Ramos (cell line): ENCODE results near the gene SGTA.

Experiments
- in situ Hi-C: fragments of 300-500 bp; cut with MboI; formaldehyde crosslinking; loops from one replicate; pipeline ENCODE4 v1.14.3; 2022; ENCODE audit warnings: low sequenced_read_pairs; ENCODE audit not compliant: unreplicated experiment

The SGTA gene

DNA sequence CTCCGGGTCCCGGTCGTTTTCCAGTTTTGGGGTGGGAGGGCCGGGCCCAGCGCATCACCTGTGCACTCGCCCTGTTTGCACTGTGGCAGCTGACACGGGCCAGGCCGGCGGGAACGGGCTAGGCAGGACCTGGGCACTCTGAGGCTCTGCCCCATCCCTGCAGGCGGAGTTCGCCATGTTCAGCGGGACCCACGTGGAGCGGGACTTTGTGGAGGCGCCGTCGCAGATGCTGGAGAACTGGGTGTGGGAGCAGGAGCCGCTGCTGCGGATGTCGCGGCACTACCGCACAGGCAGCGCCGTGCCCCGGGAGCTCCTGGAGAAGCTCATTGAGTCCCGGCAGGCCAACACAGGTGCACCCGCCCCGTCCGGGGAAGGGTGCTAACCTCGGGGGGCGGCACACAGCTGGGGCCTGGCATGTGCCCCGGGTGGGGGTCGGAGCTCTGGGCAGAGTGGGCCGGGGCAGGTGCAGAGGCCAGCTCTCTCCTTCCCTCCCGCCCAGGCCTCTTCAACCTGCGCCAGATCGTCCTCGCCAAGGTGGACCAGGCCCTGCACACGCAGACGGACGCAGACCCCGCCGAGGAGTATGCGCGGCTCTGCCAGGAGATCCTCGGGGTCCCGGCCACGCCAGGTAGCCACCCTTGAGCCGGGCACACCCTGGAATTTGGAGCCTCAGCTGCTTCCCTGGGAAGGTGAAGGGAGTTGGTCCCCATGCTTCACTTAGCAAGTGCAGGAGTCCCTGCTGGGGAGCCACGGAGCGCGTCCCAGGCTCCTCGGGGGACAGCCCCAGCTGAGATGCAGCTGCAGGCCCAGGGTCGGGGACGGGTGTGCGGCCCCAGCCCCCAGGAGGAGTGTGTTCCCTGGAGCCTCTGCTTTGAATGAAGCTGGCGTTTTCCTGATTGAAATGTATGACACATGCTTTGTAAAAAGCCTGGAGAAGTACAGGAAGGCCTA, 27.3 kb upstream of the SGTA start:
- in situ Hi-C loops: no loop called here

DNA sequence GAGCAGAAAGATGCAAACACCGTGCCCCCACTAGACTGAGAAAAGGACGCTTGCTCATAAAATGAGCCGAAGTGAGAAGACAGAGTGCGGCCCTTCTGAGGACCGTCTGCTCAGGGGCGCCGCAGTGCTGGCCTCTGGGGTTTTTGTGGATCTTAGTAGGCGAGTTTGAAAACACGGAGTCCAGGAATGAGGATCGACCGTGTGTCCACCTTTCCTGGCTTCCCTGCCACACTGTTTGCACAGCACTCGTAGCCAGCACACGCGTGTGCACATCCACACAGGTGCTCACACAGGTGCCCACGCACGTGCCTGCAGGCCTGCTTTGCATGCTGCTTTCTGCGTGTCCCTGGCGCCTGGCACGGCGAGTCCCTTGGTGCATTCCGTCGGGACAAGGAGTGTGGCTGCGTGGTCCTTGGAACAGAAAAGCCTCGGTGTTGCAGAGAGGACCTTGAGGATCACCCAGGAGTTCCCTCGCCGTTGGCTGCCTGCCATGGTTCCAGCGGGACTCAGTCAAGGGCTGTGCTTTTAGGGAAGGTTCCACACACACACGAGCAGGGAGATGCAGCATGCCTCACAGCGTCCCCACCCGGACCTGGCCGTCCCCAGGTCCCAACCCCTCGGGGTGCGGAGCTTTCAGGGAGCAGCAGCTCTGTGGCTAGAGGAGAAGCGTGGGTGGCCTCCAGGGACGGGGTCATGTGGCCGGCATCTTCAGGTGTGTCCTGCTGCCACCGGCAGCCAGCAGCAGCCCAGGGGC, 26.5 kb upstream of the SGTA start:
- in situ Hi-C loops: no loop called here

DNA sequence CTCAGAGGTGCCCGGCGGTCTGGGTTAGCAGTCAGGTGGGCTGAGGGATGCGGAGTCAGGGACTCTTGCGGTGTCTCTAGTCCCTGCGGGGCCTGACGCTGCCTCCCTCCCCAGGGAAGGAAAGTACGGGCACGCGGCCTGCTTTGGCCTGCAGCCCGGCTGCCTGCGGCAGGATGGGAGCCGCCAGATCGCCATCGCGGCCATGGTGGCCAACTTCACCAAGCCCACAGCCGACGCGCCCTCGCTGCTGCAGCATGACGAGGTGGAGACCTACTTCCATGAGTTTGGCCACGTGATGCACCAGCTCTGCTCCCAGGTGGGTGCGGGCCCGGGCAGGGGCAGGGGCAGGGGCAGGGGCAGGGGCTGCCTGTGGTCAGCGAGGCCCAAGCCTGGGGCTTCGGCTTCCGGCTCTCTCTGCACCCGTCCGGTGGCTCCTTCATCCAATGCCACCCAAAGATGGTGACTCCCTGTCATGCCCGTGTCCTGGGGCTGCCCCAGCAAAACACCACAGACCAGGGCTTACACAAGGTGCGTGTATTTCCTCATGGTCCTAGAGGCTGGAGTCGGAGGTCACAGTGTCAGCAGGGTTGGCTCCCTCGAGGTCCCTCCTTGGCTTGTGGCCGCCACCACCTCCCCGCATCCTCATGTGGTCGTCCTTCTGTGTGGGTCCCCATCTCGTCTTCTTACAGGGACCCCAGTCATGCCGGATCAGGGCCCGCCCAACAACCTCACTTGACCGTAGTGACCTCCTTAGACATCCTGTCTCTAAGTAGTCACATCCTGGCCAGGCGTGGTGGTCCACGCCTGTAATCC, 25.3 kb upstream of the SGTA start:
- in situ Hi-C loops: no loop called here

DNA sequence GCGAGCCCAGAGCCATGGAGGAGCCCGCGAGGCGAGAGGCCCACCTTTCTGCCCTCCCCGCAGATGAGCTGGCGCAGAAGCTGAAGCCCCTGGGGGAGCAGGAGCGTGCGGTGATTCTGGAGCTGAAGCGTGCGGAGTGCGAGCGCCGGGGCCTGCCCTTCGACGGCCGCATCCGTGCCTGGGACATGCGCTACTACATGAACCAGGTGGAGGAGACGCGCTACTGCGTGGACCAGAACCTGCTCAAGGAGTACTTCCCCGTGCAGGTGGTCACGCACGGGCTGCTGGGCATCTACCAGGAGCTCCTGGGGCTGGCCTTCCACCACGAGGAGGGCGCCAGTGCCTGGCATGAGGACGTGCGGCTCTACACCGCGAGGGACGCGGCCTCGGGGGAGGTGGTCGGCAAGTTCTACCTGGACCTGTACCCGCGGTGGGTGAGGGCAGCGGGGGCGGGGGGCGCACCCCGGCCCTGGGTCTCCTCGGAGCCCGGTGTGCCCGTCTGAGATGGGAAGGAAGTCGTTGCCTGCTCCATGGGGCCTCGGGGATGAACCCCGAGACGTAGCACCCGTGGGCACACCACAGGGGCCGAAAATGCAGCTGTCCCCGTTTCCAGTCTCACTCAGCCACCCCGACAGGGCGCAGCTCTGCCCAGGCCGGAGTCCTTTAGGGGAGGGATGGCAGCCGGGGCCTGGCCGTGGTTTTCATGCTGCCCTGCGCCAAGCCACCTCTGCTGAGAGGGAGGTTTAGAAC, 24.5 kb upstream of the SGTA start:
- in situ Hi-C loops: no loop called here

DNA sequence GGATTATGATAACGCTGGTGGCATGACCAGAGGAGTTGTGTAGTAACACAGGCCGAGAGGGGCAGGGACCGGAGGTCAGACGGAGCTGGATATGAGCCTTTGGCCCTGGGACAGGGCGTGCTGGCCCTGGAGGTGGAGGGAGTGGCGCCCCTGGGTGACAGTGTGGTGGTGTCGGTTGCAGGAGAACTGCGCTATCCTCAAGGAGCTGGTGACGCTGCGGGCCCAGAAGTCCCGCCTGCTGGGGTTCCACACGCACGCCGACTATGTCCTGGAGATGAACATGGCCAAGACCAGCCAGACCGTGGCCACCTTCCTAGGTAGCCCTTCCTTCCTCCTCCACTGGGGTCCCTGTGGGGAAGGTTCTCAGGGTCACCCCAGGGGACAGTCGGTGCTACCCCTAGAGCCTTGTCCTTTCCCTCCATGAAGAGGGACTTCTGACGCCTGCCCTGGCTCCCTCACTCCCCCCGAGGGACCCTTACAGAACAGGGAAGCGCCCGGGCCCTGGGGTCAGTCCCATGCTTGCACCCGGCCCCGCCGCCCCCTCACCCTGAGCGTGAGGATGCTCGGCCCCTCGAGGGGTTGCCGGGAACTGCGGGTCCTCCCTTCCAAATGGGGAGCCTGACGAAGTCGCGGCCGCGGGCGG, 23.8 kb upstream of the SGTA start:
- in situ Hi-C loops: no loop called here

DNA sequence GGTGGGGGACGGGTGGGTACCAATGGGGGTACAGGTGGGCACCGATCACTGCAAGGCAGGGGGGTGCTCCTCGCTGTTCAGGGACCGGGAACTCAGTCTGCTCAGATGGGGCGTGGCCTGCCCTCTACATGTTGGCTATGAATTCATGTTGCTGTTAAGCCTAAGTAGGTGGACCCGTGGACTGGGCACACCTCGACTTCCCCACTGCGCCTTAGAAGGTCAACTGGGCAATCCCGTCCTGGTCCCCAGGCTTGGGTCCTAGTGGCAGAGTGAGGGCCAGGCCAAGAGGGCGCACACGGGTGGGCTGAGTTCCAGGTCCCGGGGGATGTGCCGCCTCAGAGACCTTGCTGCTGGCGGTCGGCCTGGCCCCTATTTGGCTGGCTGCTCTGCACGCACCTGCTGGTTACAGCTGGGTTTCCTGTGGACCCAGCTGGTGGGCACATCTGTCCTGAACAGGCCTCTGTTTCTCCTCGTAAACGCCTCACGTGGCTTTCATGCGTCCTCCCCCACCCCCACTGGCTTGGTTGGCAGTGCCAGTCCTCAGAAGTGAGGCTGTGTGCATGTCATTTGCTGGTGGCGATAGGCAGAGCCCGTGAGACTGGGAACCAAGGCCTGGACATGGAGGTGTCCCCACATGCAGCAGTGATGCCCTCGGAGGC, 23.0 kb upstream of the SGTA start:
- in situ Hi-C loops: no loop called here

DNA sequence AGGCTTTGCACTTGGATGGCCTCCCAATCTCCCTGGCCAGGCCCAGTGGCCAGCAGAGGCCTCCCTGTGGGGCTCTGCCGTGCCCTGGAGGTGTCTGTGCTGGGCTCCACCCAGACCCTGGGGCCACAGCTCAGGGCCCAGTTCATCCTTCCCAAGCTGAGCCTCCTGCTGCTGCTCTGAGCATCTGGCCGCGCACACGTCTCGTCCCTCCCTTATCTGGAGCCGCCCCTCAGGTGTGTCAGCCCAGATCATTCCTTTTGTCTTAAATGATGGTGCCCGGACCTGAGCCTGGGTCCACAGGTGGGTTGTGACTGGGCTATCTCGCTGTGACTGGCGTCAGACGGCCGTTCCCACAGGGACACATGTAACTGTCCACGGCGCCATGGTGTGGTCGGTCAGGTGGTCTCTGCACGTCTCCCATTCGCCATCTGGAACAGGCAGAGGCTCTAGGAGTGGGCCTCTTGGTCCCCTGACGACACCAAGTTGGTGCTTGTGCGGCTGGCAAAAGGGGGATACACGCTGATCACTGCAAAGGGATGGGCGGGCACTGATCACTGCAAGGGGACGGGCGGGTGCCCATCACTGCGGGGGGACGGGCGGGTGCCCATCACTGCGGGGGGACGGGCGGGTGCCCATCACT, 22.3 kb upstream of the SGTA start:
- in situ Hi-C loops: no loop called here

DNA sequence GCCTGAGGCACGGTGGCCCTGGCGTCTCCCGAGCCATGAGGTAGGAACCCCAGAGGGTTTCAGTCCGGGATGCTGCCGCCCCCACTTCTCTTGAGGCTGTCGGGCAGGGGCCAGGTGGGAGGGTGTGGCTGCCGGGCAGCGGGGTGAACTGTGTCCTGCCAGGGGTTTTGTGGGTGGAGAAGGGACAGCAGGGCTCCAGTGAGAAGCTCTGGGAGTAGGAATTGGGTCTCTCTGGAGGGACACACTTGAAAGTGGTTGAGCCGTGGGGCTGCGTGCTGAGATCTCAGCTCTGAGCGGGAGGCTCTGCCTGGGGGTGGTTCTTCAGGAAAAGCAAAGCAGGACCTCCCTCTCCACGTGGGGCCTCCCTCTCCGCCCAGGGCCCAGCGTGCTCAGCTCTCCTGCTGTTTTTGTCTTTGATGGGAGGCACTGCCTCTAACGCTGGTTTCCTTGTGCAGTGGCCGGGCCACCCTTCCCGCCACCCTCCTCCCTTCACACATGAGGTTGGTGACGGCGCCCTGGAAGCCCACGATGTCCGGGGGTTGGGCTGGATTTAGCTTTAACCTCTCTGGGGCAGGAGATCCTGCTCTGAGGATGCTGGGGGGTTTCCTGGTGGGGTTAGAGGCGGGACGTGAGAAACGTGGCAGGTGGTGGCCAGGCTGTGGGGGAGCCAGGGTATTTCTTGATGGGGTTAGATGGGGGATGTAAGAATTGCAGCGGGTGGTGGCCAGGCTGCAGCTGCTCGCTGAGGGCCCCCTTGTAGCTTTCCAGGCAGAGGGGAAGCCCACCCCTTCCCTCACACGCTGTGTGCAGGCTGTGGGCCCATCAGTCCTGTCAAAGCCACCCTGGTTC, 21.3 kb upstream of the SGTA start:
- in situ Hi-C loops: no loop called here

DNA sequence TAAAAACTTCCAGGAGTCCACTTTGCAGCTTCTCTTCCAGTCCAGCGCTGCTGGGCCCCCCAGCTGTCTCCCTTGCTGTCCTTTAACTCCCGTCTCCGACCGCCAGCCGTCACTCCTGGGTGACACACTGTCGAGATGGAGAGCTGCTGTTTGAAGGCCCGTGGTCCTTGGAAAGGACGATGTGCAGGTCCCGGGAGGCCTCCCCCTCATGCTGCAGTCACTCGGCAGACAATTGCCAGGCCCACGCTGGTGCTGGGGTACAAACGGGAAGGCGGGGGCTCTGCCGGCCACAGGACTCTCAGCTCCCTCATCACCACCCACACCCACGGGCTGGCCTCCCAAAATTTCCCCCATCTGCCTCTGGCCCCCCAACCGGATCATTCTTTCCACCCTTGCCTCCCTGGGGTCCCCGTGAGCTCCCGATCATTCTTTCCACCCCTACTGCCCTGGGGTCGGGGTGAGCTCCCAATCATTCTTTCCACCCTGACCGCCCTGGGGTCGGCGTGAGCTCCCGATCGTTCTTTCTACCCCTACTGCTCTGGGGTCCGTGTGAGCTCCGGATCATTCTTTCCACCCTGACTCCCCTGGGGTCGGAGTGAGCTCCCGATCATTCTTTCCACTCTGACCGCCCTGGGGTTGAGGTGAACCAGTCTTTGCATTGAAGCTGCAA, 20.5 kb upstream of the SGTA start:
- in situ Hi-C loops: no loop called here

DNA sequence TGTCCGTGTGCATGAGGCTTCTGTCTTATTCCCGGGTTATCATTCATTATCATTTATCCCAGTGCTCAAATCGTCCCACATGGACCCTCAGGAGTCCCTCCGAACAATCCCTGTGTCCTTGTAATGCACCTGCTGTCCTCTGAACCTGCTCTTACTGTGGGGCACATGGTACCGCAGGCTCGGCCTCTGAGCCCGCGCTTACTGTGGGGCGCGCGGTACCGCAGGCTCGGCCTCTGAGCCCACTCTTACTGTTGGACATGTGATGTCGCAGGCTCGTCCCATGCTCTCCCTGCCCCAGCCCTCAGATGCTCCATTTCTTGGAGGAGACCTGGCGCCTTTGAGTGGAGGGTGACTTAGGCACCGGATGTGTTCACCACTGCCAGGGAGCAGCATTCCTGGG, 19.8 kb upstream of the SGTA start:
- in situ Hi-C loops: no loop called here

DNA sequence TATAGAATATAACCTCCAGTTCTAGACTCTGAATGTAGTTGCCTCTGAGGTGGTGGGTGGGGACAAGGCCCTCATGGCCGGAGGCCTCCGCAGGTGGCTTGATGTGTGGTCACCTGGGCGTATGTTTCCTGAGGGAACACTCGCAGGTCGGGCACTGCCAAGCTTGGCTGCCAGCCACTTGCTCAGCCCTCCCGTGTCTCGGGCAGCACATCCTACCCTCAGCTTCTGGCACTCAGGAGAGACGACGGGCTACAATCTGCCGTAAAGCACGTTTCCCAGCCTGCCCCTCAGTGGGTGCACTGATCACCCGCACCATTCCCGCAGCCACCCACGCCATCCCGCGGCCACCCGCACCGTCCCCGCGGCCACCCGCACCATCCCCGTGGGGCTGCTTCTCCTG, 17.4 kb upstream of the SGTA start:
- in situ Hi-C loops: no loop called here

DNA sequence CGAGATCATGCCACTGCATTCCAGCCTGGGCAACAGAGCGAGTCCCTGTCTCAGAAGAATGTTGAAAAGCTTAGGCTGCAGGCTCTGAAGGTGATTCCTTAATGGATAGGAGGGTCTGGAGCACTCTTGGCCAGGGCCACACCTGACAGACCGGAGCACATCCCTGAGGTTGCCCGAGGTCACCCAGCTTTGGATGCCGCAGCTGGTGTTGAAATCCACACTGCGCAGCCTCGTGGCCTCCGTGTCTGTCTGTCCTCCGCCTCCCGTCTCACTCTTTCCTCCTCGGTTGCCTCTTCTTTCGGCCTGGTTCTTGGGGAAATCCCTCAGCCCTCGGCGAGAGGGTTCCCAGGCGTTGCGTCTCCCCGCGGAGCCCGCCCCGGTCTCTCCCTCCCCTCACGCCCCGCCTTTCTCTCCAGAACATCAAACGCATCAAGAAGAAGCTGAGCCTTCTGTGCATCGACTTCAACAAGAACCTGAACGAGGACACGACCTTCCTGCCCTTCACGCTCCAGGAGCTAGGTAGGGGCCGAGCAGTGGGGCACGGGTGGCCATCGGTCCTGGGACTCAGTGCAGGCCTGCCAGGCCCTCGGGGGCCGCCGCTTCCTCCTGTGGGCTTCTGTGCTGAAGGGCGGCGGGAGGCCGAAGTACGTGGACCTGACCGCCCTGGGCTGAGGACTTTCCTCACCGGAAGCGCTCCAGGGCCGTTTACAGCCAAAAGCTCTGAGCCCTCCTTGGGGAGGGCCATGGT, 16.4 kb upstream of the SGTA start:
- in situ Hi-C loops: no loop called here

DNA sequence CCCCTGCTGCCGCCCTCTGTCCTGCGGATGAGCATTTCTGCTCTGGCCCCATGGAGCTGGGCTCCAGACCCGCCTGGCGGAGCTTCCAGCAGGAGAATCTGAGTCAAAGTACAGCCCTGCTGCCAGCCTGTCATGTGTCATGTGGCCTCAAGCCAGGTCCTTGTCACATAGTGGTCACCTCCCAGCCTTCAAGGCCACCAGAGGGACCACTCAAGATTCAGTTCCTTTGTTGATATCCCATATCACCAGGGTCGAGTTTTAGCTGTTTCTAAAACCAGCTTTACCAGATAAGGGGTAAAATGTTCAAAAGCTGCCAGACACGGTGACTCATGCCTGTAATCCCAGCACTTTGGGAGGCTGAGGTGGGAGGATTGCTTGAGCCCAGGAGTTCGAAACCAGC, 15.7 kb upstream of the SGTA start:
- in situ Hi-C loops: no loop called here

DNA sequence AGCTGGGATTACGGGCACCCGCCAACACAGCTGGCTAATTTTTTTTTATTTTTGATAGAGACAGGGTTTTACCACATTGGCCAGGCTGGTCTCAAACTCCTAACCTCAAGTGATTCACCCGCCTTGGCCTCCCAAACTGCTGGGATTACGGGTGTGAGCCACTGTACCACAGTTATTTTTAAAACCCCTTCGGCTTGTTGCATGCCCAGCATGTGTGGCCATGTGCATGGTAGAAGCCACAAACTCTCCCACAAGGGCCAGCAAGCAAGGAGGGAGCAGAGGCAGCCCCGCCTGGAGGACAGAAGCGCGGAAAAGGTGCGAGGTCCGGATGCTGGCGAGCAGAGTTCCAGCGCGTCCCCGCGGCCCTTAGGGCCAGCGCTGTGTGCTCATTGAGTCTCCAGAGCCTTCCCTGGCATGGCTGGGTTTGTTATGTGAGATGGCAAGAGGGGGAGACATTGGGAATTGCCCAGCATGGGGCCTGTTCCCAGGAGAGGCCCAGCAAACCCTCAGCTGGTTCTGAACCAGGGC, 15.1 kb upstream of the SGTA start:
- in situ Hi-C loops: no loop called here

DNA sequence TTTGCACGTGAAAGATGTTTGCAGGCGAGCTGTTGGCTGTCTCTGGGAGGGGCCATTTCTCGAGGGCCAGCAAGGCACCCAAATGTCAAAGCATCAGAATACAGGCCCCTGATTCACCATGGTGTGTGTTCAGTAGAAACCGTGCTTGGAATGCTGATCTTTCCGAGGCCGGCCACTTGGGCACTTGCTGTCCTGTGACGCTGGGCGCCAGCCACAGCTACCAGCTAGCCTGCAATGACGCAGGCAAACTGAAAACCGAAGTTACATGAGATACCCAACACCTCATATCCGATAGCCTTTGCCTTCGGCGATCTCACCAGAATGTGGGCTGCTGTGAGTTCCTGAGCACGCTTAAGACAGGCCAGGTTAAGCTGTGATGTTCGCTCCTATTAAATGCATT, 14.2 kb upstream of the SGTA start:
- in situ Hi-C loops: no loop called here

DNA sequence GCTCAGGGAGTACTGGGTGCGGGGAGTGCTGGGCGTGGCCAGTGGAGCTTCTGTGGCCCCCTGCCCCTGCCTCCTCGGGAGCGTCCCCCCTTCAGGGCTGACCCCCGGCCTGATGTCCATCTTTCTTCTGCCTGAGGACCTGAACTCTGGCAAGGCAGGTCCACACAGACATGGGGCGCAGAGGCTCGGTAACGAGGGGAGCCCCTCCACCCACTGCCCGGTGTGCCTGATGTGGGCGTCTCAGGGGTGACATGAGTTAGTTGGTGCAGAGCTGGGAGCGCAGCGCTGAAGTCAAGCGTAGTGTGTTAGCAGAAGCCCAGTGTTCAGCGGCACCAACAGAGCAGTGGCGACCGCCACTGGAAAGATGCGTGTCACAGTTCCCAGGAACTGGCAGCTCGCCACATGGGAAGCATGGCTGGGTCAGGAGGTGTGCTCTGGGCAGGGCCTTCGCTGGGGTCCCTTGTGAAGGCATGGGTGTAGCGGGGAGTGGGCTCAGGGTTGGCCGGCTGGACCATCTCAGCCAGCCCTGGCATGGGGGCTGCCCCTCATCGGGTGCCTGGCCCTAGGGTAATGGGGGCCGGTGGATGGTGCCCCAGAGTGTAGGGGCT, 13.7 kb upstream of the SGTA start:
- in situ Hi-C loops: no loop called here
